Measurements from ENCODE around the gene WFDC8. TPM values are rescaled to one million over a fixed set of nuclear protein-coding genes. Genes with fewer than 3 reads are reported as not detected.

Gene WFDC8
- total and polyA plus RNA-seq, 10 donors = not detected

DNA sequence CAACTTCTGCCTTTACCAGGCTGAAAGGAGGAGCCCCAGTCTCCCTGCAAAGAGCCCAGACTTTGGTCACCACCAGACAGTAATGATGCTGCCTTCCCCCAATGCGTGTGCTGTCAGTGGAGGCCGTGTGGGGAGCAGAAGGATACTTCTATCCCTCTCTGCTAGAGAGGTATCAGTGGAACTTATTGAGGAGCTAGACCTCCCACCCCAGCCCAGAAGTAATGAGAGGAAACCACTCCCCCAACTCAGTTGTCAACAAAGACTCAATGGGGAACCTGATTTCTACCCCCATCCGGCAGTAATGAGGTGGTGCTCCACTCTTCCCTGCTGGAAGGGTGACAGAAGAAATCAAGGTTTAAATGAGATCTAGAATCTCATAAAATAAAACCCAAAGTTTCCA lies 4.4 kb upstream of the WFDC8 start:
- intact Hi-C loops (cut with DNase I; ENCODE audit: low total_unique reads) = no loop called here
- H3K9me3 ChIP-seq = no peaks in the 10 kb centered on the region
- WGBS, 5 donors = 68 to 80% (median 74%) methylated on average over 3 of the region's 3 CpGs

DNA sequence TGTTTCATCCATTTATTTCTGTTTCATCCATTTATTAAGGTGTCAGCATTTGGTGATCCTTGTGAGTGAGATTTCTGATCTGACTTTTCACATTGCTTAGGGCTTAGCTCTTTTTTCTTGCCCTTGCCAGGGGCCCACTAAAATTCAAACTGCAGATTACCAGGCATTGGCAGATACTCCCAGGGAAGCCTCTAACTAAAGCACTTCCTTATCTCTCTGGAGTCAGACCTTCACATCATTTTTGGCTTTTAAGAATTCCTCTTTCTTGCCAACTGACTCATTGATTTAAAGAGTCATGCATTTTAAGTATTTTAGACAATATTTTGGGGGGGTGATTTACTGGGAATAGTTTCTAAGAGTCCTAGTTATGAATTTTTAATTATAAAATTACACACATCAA lies 2.6 kb upstream of the WFDC8 start:
- Histone ChIP-seq H3K36me3 (no peaks in the 10 kb centered on the region), H3K9me3 (no peaks in the 10 kb centered on the region), H3K4me1 (no peaks in the 10 kb centered on the region), H3K27me3 (replicated peaks in 1 of 7) (peaks cover 0 to 17% (median 0%) of the 10 kb centered on the region in 7 donors), H3K4me3 (no peak overlapping the region), H3K27ac (no peak overlapping the region)
- DNase-seq = no peak
- TF ChIP-seq, protein P1, sequence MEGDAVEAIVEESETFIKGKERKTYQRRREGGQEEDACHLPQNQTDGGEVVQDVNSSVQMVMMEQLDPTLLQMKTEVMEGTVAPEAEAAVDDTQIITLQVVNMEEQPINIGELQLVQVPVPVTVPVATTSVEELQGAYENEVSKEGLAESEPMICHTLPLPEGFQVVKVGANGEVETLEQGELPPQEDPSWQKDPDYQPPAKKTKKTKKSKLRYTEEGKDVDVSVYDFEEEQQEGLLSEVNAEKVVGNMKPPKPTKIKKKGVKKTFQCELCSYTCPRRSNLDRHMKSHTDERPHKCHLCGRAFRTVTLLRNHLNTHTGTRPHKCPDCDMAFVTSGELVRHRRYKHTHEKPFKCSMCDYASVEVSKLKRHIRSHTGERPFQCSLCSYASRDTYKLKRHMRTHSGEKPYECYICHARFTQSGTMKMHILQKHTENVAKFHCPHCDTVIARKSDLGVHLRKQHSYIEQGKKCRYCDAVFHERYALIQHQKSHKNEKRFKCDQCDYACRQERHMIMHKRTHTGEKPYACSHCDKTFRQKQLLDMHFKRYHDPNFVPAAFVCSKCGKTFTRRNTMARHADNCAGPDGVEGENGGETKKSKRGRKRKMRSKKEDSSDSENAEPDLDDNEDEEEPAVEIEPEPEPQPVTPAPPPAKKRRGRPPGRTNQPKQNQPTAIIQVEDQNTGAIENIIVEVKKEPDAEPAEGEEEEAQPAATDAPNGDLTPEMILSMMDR (IDR thresholded peaks at IDR 0.05 in 8 of 11, conservative IDR thresholded peaks at IDR 0.05 in 3 of 11) = no peak
- TF ChIP-seq POLR2A (IDR thresholded peaks at IDR 0.05) (no peak), POLR2AphosphoS5 (IDR thresholded peaks at IDR 0.05) (no peak)
- intact Hi-C loops (cut with DNase I; ENCODE audit: low total_unique reads) = no loop called here

More for the DNA sequence above, 4.4 kb upstream of the WFDC8 start:
- Histone ChIP-seq H3K4me3 (no peak overlapping the region), H3K27me3 (replicated peaks in 1 of 7) (peaks cover 0 to 17% (median 0%) of the 10 kb centered on the region in 7 donors), H3K4me1 (no peaks in the 10 kb centered on the region), H3K36me3 (no peaks in the 10 kb centered on the region), H3K27ac (no peak overlapping the region)
- TF ChIP-seq POLR2A (IDR thresholded peaks at IDR 0.05) (no peak), POLR2AphosphoS5 (IDR thresholded peaks at IDR 0.05) (no peak)
- TF ChIP-seq, protein P1 (IDR thresholded peaks at IDR 0.05 in 8 of 11, conservative IDR thresholded peaks at IDR 0.05 in 3 of 11) = no peak
- DNase-seq = no peak

DNA sequence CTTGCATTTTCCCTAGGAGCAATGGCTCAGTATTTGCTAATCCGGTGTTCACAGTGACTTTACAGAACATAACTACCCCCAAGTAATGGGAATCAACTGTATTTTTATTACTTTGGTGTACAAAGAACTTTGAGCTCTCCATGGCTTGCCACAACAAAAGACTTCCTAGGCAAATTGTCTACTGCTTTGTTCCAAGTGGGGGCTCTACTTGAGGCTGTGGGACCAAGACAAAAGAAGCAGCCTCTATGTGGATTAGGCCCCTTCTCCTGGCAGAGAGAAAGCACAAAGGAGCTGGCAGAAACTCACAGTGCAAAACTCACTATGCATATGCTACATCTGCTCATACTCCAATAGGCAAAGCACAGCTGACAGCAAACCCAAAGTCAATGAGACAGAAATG lies 853 bp downstream of the WFDC8 start:
- TF ChIP-seq, protein P1 (IDR thresholded peaks at IDR 0.05 in 8 of 11, conservative IDR thresholded peaks at IDR 0.05 in 3 of 11) = no peak
- TF ChIP-seq POLR2AphosphoS5 (IDR thresholded peaks at IDR 0.05) (no peak), POLR2A (IDR thresholded peaks at IDR 0.05) (no peak)
- intact Hi-C loops (cut with DNase I; ENCODE audit: low total_unique reads) = no loop called here
- no peak for DNase-seq
- Histone ChIP-seq H3K27ac (no peak overlapping the region), H3K36me3 (no peaks in the 10 kb centered on the region), H3K4me1 (no peaks in the 10 kb centered on the region), H3K4me3 (no peak overlapping the region), H3K27me3 (replicated peaks in 1 of 7) (peaks cover 0 to 22% (median 0%) of the 10 kb centered on the region in 7 donors), H3K9me3 (no peaks in the 10 kb centered on the region)
- 76 to 97% (median 89%) methylated on average over 1 of the region's 1 CpG for WGBS, 5 donors

DNA sequence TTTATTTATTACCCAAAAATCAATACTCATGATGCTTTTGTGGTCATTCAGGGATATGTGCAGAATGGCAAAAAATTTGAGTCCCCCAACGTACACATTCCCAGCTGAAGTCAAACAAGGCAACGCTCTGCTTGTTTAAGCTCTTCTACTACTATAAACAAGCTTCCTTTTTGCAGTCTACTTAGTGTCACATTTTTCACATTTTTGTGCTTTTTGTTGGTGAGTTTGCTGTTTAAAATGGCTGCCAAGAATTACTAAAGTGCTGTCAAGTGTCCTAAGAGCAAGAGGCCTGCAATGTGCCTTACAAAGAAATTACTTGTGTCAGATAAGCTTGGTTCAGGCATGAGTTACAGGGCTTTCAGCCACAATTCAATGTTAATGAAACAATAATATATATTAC lies 2.1 kb downstream of the WFDC8 start:
- no peak for DNase-seq
- H3K27ac ChIP-seq = no peak overlapping the region
- intact Hi-C loops (cut with DNase I; ENCODE audit: low total_unique reads) = no loop called here
- WGBS, 5 donors = 50 to 77% (median 56%) methylated on average over 2 of the region's 2 CpGs
- no peak overlapping the region for H3K4me3 ChIP-seq
- no peaks in the 10 kb centered on the region for H3K9me3 ChIP-seq
- no peaks in the 10 kb centered on the region for H3K36me3 ChIP-seq
- H3K27me3 ChIP-seq (replicated peaks in 1 of 7) = peaks cover 0 to 20% (median 0%) of the 10 kb centered on the region in 7 donors
- no peaks in the 10 kb centered on the region for H3K4me1 ChIP-seq
- TF ChIP-seq POLR2AphosphoS5 (IDR thresholded peaks at IDR 0.05) (no peak), POLR2A (IDR thresholded peaks at IDR 0.05) (no peak)
- TF ChIP-seq, protein P1 (IDR thresholded peaks at IDR 0.05 in 8 of 11, conservative IDR thresholded peaks at IDR 0.05 in 3 of 11) = no peak

Data from spleen (tissue), 11 donors.